Common myeloid progenitor, CD34-positive (primary cell): ENCODE measurements around the gene CCDC195. TPM values are rescaled to one million over a fixed set of nuclear protein-coding genes. Genes with fewer than 3 reads are reported as not detected.

Experiments used
- CTCF ChIA-PET: fragments of 350-600 bp; sonication (Branson Sonifier 250); formaldehyde crosslinking; loops from one replicate; lab custom pipeline; 2021; ENCODE audit warnings: antibody characterized with exemption; lab: Charles Lee
- POLR2A ChIA-PET: fragments of 350-600 bp; sonication (Branson Sonifier 250); formaldehyde crosslinking; loops from one replicate; lab custom pipeline; 2021; ENCODE audit warnings: antibody characterized with exemption; lab: Charles Lee
- DNase-seq, 3 donors: peaks; one replicate each; pipeline versions ENCODE4 v3.0.0 to v3.0.0-alpha.2; 2013
- H3K27ac ChIP-seq, 2 experiments: 1 replicate in 1 of 2; 2 replicates in 1 of 2; pipeline ENCODE4 v1.7.0; 2013; ENCODE audit warnings: inconsistent platforms in 2 of 2, low read length in 2 of 2, mild to moderate bottlenecking in 2 of 2, low read depth in 1 of 2, moderate library complexity in 1 of 2; ENCODE audit not compliant: severe bottlenecking in 2 of 2, insufficient read depth in 1 of 2, poor library complexity in 1 of 2
- H3K27me3 ChIP-seq, 5 experiments: replicated peaks in 2 of 5; 1 replicate in 3 of 5; 2 replicates in 2 of 5; pipeline versions ENCODE4 v1.6.1 to v1.7.0; 2013; ENCODE audit warnings: low read length in 4 of 5, mild to moderate bottlenecking in 2 of 5, moderate library complexity in 2 of 5, inconsistent platforms in 1 of 5; ENCODE audit not compliant: insufficient read depth in 5 of 5, control insufficient read depth in 4 of 5
- H3K36me3 ChIP-seq, 4 experiments: 1 replicate in 2 of 4; 2 replicates in 2 of 4; pipeline versions ENCODE4 v1.6.1 to v1.7.0; 2013; ENCODE audit warnings: low read length in 3 of 4, control low read depth in 1 of 4, mild to moderate bottlenecking in 1 of 4; ENCODE audit not compliant: control insufficient read depth in 4 of 4, insufficient read depth in 4 of 4
- H3K4me1 ChIP-seq, 4 experiments: 1 replicate in 3 of 4; 2 replicates in 1 of 4; pipeline versions ENCODE4 v1.6.1 to v1.7.1; 2013; ENCODE audit warnings: low read length in 3 of 4, mild to moderate bottlenecking in 3 of 4, control low read depth in 1 of 4, inconsistent platforms in 1 of 4, moderate library complexity in 1 of 4; ENCODE audit not compliant: control insufficient read depth in 4 of 4, insufficient read depth in 4 of 4; ENCODE audit errors: control extremely low read depth in 1 of 4
- H3K4me3 ChIP-seq, 7 experiments: 1 replicate in 4 of 7; 2 replicates in 3 of 7; pipeline versions ENCODE4 v1.5.1 to v1.7.0; 2013; ENCODE audit warnings: mild to moderate bottlenecking in 7 of 7, low read length in 6 of 7, moderate library complexity in 6 of 7, inconsistent platforms in 2 of 7, low read depth in 2 of 7, control low read depth in 1 of 7; ENCODE audit not compliant: insufficient read depth in 4 of 7, control insufficient read depth in 1 of 7; ENCODE audit errors: extremely low read depth in 1 of 7
- H3K9me3 ChIP-seq, 5 experiments: 1 replicate in 4 of 5; 2 replicates in 1 of 5; pipeline versions ENCODE4 v1.6.1 to v1.7.1; 2013; ENCODE audit warnings: low read length in 4 of 5, mild to moderate bottlenecking in 2 of 5, inconsistent platforms in 1 of 5, low read depth in 1 of 5, moderate library complexity in 1 of 5; ENCODE audit not compliant: control insufficient read depth in 4 of 5, insufficient read depth in 2 of 5; ENCODE audit errors: control extremely low read depth in 1 of 5
- WGBS: methylation state at CpG from one replicate; pipeline ENCODE4 v1.1.5; 2013; ENCODE audit not compliant: insufficient coverage; 5-methylcytosine and 5-hydroxymethylcytosine counted together
- polyA plus RNA-seq: library from polyadenylated mRNA; unstranded; fragments of 120-200 nt; gene quantifications from one replicate; pipeline ENCODE4 v1.2.1, GENCODE V29; 2013

The CCDC195 gene, protein sequence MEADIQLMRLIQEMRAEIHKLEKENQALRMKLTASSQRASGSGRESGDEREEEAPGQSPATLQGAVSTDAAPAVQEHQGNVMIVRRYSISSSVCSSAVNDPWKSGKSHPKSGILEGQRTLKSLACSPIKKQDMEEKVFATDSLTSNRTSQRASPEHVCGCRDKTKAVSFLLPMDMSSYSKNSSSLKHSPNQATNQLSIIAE
- not detected for polyA plus RNA-seq

DNA sequence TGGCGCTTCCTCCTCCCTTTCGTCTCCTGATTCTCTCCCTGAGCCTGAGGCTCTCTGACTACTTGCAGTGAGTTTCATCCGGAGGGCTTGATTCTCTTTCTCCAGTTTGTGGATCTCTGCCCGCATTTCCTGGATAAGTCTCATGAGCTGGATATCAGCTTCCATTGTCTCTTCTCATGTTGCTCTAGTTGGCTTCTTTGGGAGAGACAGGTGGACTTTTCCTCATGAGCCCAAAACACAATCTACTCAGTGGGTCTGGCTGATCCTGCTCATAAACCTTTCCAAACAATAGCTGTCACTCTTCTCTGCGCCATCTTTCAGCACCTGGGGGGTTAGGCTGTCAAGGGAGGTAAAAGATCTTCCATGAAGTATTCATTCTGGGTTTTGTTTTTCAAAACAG, at the start of gene CCDC195:
TSS of gene CCDC195 (minus strand) at position 165 of the 400 bp plus-strand sequence. CDS start at position 165, 0 bp downstream.
- ChIA-PET POLR2A (no interaction called here), CTCF (interaction anchor here (0.7 kb wide), 1 partner anchor 591 kb away, joined by 3 read pairs; no protein-coding TSS in a partner anchor)
- no peaks in the 10 kb centered on the region for H3K4me1 ChIP-seq
- DNase-seq = no peak
- no peaks in the 10 kb centered on the region for H3K36me3 ChIP-seq
- no peaks in the 10 kb centered on the region for H3K27me3 ChIP-seq
- no peak within 1 kb of the TSS for H3K27ac ChIP-seq
- no peaks in the 10 kb centered on the region for H3K9me3 ChIP-seq
- 93% methylated on average over 4 of the region's 5 CpGs for WGBS
- H3K4me3 ChIP-seq = no peak within 1 kb of the TSS

DNA sequence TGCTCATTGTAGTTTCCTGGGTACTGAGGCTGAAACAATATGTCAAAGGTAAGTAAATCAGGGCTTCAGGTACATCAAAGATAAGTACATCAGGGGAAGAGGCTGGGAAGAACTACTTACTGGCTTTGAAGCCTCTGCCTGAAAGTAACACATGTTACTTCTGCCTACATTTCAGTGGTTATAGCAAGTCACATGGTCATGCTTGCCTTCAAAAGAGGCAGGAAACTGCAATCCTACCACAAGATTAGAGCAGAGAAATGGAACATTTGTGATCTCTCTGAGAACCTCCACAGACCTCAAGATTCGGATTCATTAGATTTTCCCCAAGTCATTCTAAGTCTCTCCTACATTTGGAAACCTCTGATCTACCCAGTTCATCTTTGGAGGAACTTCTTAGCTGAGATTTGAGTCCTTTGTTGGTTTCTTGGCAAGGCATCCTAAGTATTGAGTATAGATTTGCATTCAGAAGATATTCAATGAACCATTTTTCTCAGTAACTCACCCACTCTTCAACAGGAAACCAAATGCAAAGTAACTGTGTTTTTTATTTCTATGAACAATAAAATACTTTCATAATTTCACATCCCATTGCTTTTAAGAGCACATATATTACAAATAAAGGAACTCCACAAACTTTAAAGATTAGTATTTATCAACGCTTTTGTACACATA, 48.5 kb upstream of the CCDC195 start:
- WGBS = 80% methylated on average over 1 of the region's 2 CpGs
- H3K27me3 ChIP-seq = no peaks in the 10 kb centered on the region
- POLR2A ChIA-PET = no interaction called here
- DNase-seq = no peak
- CTCF ChIA-PET = interaction anchor here (1.1 kb wide), 1 partner anchor 12 kb away, joined by 3 read pairs; no protein-coding TSS in a partner anchor
- no peak overlapping the region for H3K27ac ChIP-seq
- H3K4me1 ChIP-seq = no peaks in the 10 kb centered on the region
- peaks cover 0 to 4% (median 3%) of the 10 kb centered on the region in 5 experiments for H3K9me3 ChIP-seq
- H3K36me3 ChIP-seq = peaks cover 22 to 74% (median 31%) of the 10 kb centered on the region in 4 experiments
- no peak overlapping the region for H3K4me3 ChIP-seq

DNA sequence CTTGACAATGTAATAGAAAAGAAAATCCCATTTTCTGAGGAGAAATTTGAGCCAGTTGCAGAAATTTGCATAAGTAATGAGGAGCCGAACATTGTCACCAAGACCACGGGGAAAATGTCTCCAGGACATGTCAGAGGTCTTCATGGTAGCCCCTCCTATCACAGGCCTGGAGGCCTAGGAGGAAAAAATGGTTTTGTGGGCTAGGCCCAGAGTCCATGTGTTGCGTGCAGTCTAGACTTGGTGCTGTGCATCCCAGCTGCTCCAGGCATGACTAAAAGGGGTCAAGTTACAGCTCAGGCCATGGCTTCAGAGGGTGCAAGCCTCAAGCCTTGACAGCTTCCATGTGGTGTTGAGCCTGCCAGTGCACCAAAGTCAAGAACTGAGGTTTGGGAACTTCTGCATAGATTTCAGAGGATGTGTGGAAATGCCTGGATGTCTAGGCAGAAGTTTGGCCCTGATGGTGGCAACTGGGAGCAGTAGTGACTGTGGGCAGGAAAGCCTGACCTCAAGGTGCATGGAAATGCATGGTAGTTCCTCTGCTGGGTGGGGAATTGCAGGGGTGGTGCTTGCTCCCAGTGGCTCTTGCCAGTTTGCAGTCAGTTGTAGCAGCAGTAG, 41.9 kb upstream of the CCDC195 start:
- H3K4me3 ChIP-seq = no peak overlapping the region

DNA sequence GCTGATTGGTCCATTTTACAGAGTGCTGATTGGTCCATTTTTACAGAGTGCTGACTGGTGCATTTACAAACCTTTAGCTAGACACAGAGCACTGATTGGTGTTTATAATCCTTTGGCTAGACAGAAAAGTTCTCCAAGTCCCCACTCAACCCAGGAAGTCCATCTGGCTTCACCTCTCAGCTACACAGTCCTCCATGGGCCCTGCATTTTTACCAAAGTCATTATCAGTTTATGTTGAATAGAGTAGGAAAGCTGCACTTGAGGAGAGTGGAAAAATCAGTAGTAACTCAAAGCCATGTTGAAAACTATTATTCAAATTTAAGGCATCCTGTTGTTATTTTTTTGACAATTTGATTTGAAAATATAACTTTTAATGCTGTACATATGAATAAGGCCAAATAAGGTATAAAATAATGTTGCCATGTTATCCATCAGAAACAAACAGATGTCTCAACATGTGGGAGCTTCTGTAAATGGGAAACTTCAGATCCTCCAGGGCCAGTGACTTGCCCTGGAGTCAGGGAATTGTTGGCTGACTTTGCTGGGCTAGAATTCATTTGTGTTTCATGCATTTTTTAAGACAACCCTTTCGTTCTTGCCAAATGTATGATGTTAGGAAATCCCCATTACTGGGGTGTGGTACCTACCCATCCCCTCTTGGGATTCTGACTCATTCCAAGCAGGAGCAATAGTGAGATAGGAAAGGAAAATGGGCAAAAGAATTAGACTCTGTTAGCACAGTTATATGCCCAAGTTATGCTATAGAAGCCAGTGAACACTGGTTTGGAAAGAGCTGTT, 37.8 kb upstream of the CCDC195 start:
- POLR2A ChIA-PET = no interaction called here
- Histone ChIP-seq H3K27me3 (no peaks in the 10 kb centered on the region), H3K4me3 (no peak overlapping the region), H3K27ac (no peak overlapping the region), H3K4me1 (no peaks in the 10 kb centered on the region), H3K9me3 (peaks cover 0 to 14% (median 9%) of the 10 kb centered on the region in 5 experiments), H3K36me3 (peaks cover 0 to 10% (median under 1%) of the 10 kb centered on the region in 4 experiments)
- no CpG with 5 or more reads among the region's 1 CpG for WGBS
- CTCF ChIA-PET = no interaction called here
- no peak for DNase-seq

More for the DNA sequence above, 41.9 kb upstream of the CCDC195 start:
- WGBS = 96% methylated on average over 3 of the region's 3 CpGs
- ChIA-PET CTCF (no interaction called here), POLR2A (no interaction called here)
- Histone ChIP-seq H3K36me3 (peaks cover 0 to 39% (median 4%) of the 10 kb centered on the region in 4 experiments), H3K4me1 (no peaks in the 10 kb centered on the region), H3K27ac (no peak overlapping the region), H3K9me3 (peaks cover 2 to 23% (median 9%) of the 10 kb centered on the region in 5 experiments), H3K27me3 (no peaks in the 10 kb centered on the region)
- no peak for DNase-seq

DNA sequence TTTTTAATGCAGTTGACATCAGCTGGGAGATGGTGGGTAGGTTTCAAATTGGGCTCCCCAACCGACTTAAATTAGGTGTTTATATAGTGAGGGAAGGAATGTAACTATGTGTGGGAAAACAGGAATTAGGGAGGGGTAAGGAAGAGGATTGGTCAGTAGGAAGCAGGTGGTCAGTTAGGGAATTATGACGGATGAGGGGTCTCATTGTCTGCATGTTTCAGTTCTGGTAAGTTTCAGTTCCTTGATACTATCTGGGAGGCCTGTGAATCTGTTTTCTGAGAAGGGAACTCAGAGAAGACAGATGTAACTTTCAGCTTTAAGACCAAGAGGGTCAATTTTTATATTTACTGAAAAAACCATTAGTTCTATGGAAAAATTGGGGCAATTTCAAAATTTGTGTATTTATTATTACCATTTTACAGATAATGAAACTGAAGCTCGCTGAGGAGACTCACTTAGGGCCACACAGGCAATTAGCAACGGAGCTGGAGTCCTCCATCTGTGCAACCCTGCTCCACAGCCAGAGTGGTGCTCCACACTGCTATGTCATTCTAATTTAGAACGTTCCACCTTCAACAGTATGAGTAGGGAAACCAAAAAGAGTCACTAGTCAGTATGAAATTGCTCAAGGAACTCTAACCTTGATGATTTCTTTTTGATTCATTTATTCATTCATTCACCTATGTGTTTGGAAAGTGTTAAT, 36.0 kb upstream of the CCDC195 start:
- CTCF ChIA-PET = no interaction called here
- no peaks in the 10 kb centered on the region for H3K36me3 ChIP-seq
- H3K9me3 ChIP-seq = peaks cover 0 to 3% (median 2%) of the 10 kb centered on the region in 5 experiments
- WGBS = 83% methylated on average over 4 of the region's 5 CpGs
- H3K4me1 ChIP-seq = no peaks in the 10 kb centered on the region
- no peaks in the 10 kb centered on the region for H3K27me3 ChIP-seq
- H3K27ac ChIP-seq = no peak overlapping the region
- H3K4me3 ChIP-seq = no peak overlapping the region
- DNase-seq = no peak
- POLR2A ChIA-PET = no interaction called here

DNA sequence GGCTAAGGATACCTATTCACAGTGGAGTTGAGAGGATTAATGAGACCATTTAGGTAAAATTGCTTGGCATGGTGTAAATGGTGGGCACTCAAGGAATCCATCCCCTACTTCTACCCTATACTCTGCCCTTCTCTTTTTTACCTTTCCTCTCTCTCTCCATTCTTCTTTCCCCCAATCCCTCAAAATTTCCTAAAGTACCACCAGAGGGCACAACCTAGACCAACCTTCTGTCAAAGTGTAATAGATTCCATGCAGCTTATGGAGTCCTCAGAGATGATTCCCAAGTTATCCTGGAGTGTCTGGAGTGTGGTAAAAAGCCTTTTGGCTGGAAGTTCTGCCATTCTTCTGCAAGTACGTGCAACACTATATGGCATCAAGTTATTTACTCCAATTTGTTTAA, 33.0 kb upstream of the CCDC195 start:
- no peaks in the 10 kb centered on the region for H3K36me3 ChIP-seq
- H3K4me3 ChIP-seq = no peak overlapping the region
- no peak overlapping the region for H3K27ac ChIP-seq
- no peaks in the 10 kb centered on the region for H3K9me3 ChIP-seq
- no peak for DNase-seq
- no peaks in the 10 kb centered on the region for H3K27me3 ChIP-seq
- ChIA-PET CTCF (no interaction called here), POLR2A (no interaction called here)
- no peaks in the 10 kb centered on the region for H3K4me1 ChIP-seq
- WGBS = no CpG with 5 or more reads among the region's 1 CpG
